Endothelial cell of umbilical vein (primary cell): Measurements from ENCODE around the gene KCNIP1. TPM values are rescaled to one million over a fixed set of nuclear protein-coding genes. Genes with fewer than 3 reads are reported as not detected.

Experiments
- BruUV-seq: library from RNA; stranded (reverse); fragments of 400-500 nt; replicated peaks from 2 replicates; lab custom pipeline; 2021; lab: Mats Ljungman, UMichigan
- CTCF ChIA-PET: fragments of 300-600, 350-600 bp; sonication (Branson Sonifier 250); formaldehyde crosslinking; loops from one replicate; lab custom pipeline; 2021; ENCODE audit warnings: antibody characterized with exemption, inconsistent platforms; lab: Charles Lee
- POLR2A ChIA-PET: fragments of 300-600, 350-600 bp; sonication (Branson Sonifier 250); formaldehyde crosslinking; loops from one replicate; lab custom pipeline; 2021; ENCODE audit warnings: antibody characterized with exemption, inconsistent platforms; lab: Charles Lee
- DNase-seq: peaks from one replicate; pipeline ENCODE4 v3.0.0-alpha.2; 2011; ENCODE audit warnings: low read depth, low spot score
- FAIRE-seq: peaks from 2 replicates; lab custom pipeline; 2011; peaks lifted over from hg19 to GRCh38; lab: Jason Lieb, UNC
- H2AFZ ChIP-seq: 2 replicates; pipeline ENCODE4 v1.6.0; 2012; ENCODE audit warnings: low read depth, low read length, control low read depth, inconsistent platforms
- H3K27ac ChIP-seq: 2 replicates; pipeline ENCODE4 v1.5.1; 2011; ENCODE audit warnings: low read depth, mild to moderate bottlenecking, control low read depth, low read length, moderate library complexity; ENCODE audit not compliant: insufficient read depth
- H3K27me3 ChIP-seq, 2 experiments: 2 replicates each; pipeline versions ENCODE4 v1.6.0 to v1.6.1; 2011; ENCODE audit warnings: low read length in 2 of 2, mixed read lengths in 1 of 2; ENCODE audit not compliant: control insufficient read depth in 2 of 2, insufficient read depth in 2 of 2
- H3K36me3 ChIP-seq, 2 experiments: 2 replicates in 1 of 2; 3 replicates in 1 of 2; pipeline ENCODE4 v1.5.1; 2011; ENCODE audit warnings: low read length in 2 of 2, mild to moderate bottlenecking in 1 of 2, moderate library complexity in 1 of 2; ENCODE audit not compliant: control insufficient read depth in 2 of 2, insufficient read depth in 2 of 2; ENCODE audit errors: extremely low read depth in 1 of 2
- H3K4me1 ChIP-seq: 3 replicates; pipeline ENCODE4 v1.5.1; 2011; ENCODE audit warnings: mild to moderate bottlenecking, low read length; ENCODE audit not compliant: control insufficient read depth, insufficient read depth; ENCODE audit errors: extremely low read depth
- H3K4me2 ChIP-seq: 2 replicates; pipeline ENCODE4 v1.6.1; 2011; ENCODE audit warnings: low read length, control low read depth, mixed read lengths; ENCODE audit not compliant: insufficient read depth
- H3K4me3 ChIP-seq, 3 experiments: fragments of 200-600 bp in 1 of 3; sonication (generic), shearing (Covaris generic) in 1 of 3; replicated peaks in 1 of 3; 2 replicates each; pipeline ENCODE4 v1.5.1; 2011 to 2016; ENCODE audit warnings: control low read depth in 3 of 3, low read length in 3 of 3, mild to moderate bottlenecking in 2 of 3, inconsistent platforms in 1 of 3, low read depth in 1 of 3, moderate library complexity in 1 of 3; ENCODE audit not compliant: insufficient read depth in 1 of 3
- H3K79me2 ChIP-seq: 2 replicates; pipeline ENCODE4 v1.6.0; 2012; ENCODE audit warnings: low read length, inconsistent platforms; ENCODE audit not compliant: control insufficient read depth, insufficient read depth
- H3K9ac ChIP-seq: replicated peaks from 2 replicates; pipeline ENCODE3; 2011; ENCODE audit warnings: low read length, control low read depth; ENCODE audit not compliant: insufficient read depth; ENCODE audit errors: extremely low read depth
- H3K9me1 ChIP-seq: replicated peaks from 3 replicates; pipeline ENCODE4 v1.6.0; 2011; ENCODE audit warnings: mild to moderate bottlenecking, low read length; ENCODE audit not compliant: control insufficient read depth, insufficient read depth; ENCODE audit errors: extremely low read depth
- H3K9me3 ChIP-seq: replicated peaks from 2 replicates; pipeline ENCODE4 v1.5.1; 2012; ENCODE audit warnings: low read length, inconsistent platforms; ENCODE audit not compliant: control insufficient read depth, insufficient read depth
- H4K20me1 ChIP-seq: replicated peaks from 2 replicates; pipeline ENCODE3; 2011; ENCODE audit warnings: mild to moderate bottlenecking, low read length; ENCODE audit not compliant: control insufficient read depth, insufficient read depth; ENCODE audit errors: extremely low read depth
- EZH2 ChIP-seq: IDR thresholded peaks from 2 replicates; pipeline ENCODE4 v1.6.1; 2012; ENCODE audit warnings: borderline replicate concordance, low read depth, mild to moderate bottlenecking, moderate library complexity, low read length, inconsistent platforms; ENCODE audit not compliant: severe bottlenecking
- FOS ChIP-seq: IDR thresholded peaks from 2 replicates; pipeline ENCODE4 v1.6.1; 2011; ENCODE audit warnings: mild to moderate bottlenecking, low read length, moderate library complexity, borderline replicate concordance; ENCODE audit not compliant: insufficient read depth
- GATA2 ChIP-seq: IDR thresholded peaks from 2 replicates; pipeline ENCODE4 v1.7.0; 2011; ENCODE audit warnings: low read depth, mild to moderate bottlenecking, moderate library complexity, mixed read lengths, low read length; ENCODE audit not compliant: insufficient read length, insufficient read depth
- JUN ChIP-seq: IDR thresholded peaks from 2 replicates; pipeline ENCODE4 v1.6.1; 2011; ENCODE audit warnings: borderline replicate concordance, low read depth; ENCODE audit not compliant: insufficient read length, insufficient read depth
- MYC ChIP-seq: IDR thresholded peaks from one replicate; pipeline ENCODE4 v1.6.1; 2011; ENCODE audit warnings: mild to moderate bottlenecking, low read depth, low read length
- POLR2A ChIP-seq: IDR thresholded peaks from 2 replicates; pipeline ENCODE4 v1.6.1; 2012; ENCODE audit warnings: low read depth, mild to moderate bottlenecking, control low read depth, low read length
- POLR2AphosphoS5 ChIP-seq: IDR thresholded peaks from 2 replicates; pipeline ENCODE4 v1.6.1; 2012; ENCODE audit warnings: low read depth, mild to moderate bottlenecking, control low read depth, low read length, moderate library complexity; ENCODE audit not compliant: insufficient read depth
- dilution Hi-C: fragments of 300-500 bp; cut with MboI; formaldehyde crosslinking; loops from one replicate; pipeline ENCODE4 v1.15.0; 2019; ENCODE audit warnings: low sequenced_read_pairs; ENCODE audit not compliant: extremely low pct_ligation_motif_present
- intact Hi-C: fragments of 100-400 bp; cut with micrococcal nuclease; formaldehyde crosslinking; loops from one replicate; pipeline ENCODE4 v1.10.0; 2022
- polyA plus RNA-seq, 4 experiments: library from polyadenylated mRNA; depleted of rRNA in 3 of 4; stranded (reverse) in 3 of 4; unstranded in 1 of 4; fragments of >200 nt; gene quantifications; 2 replicates each; pipeline versions ENCODE4 v1.2.1 to v1.2.3, GENCODE V29; 2011 to 2012; ENCODE audit warnings: missing spikeins in 1 of 4
- total RNA-seq: library from RNA; stranded (reverse); gene quantifications from 2 replicates; pipeline ENCODE4 v1.2.3, GENCODE V29; 2021
- TF ChIP-seq, protein P1 (sequence below): IDR thresholded peaks from 2 replicates; pipeline ENCODE4 v1.6.1; 2011; ENCODE audit not compliant: insufficient read depth, insufficient read length
- TF ChIP-seq, protein P2 (sequence below), 2 donors: IDR thresholded peaks; 1 replicate in 1 of 2; 2 replicates in 1 of 2; pipeline ENCODE4 v1.5.1; 2011; ENCODE audit warnings: low read length in 2 of 2, mild to moderate bottlenecking in 2 of 2, moderate library complexity in 2 of 2, control low read depth in 1 of 2, inconsistent platforms in 1 of 2, low read depth in 1 of 2; ENCODE audit not compliant: insufficient read depth in 1 of 2; ENCODE audit errors: extremely low read depth in 1 of 2

The KCNIP1 gene
- total and polyA plus RNA-seq, 2 donors (not counting 3 experiments of a cell fraction or from before 2014, with no cell fraction given): 0.15 TPM; not detected in 1

DNA sequence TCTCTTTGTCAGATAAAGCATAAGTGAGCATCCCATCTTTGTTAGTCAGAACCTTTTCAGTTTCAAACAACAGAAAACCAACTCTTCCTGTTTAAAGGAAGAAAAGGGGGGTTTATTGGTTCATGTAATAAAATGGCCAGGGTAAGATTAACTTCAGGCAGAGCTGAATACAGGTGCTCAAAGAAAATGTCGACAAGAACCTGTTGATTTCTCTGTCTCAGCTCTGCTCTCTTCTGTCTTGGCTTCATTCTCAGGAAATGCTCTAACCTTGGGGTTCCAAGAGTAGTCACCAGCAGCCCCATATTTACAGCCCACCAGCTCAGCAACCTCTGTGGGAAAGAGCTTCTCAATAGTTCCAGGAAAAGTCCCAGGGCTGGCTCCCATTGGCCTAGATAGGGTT is 25.2 kb downstream of the KCNIP1 start:
- POLR2A ChIA-PET: no interaction called here
- Histone ChIP-seq H3K4me2 (no peak overlapping the region), H3K4me1 (no peaks in the 10 kb centered on the region), H3K36me3 (no peaks in the 10 kb centered on the region), H3K9me1 (no peaks in the 10 kb centered on the region), H3K9ac (no peak overlapping the region), H3K4me3 (no peak overlapping the region), H2AFZ (no peak overlapping the region), H3K79me2 (no peaks in the 10 kb centered on the region), H3K27me3 (no peaks in the 10 kb centered on the region), H3K27ac (no peak overlapping the region), H3K9me3 (no peaks in the 10 kb centered on the region), H4K20me1 (no peaks in the 10 kb centered on the region)
- TF ChIP-seq POLR2A (no peak), POLR2AphosphoS5 (no peak), MYC (no peak), EZH2 (no peak), GATA2 (no peak), JUN (no peak), FOS (no peak)
- TF ChIP-seq, protein P1, sequence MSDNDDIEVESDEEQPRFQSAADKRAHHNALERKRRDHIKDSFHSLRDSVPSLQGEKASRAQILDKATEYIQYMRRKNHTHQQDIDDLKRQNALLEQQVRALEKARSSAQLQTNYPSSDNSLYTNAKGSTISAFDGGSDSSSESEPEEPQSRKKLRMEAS: no peak
- TF ChIP-seq, protein P2, sequence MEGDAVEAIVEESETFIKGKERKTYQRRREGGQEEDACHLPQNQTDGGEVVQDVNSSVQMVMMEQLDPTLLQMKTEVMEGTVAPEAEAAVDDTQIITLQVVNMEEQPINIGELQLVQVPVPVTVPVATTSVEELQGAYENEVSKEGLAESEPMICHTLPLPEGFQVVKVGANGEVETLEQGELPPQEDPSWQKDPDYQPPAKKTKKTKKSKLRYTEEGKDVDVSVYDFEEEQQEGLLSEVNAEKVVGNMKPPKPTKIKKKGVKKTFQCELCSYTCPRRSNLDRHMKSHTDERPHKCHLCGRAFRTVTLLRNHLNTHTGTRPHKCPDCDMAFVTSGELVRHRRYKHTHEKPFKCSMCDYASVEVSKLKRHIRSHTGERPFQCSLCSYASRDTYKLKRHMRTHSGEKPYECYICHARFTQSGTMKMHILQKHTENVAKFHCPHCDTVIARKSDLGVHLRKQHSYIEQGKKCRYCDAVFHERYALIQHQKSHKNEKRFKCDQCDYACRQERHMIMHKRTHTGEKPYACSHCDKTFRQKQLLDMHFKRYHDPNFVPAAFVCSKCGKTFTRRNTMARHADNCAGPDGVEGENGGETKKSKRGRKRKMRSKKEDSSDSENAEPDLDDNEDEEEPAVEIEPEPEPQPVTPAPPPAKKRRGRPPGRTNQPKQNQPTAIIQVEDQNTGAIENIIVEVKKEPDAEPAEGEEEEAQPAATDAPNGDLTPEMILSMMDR (IDR thresholded peaks at IDR 0.05; ENCODE audit: extremely low read depth in 1 of 2, insufficient read depth in 1 of 2, low read depth in 1 of 2, low read length in 2 of 2): no peak
- no peak for DNase-seq
- CTCF ChIA-PET: no interaction called here
- dilution Hi-C loops: no loop called here
- intact Hi-C loops: no loop called here
- BruUV-seq: no TSS peak
- no peak for FAIRE-seq
